ENCODE data around the gene CDHR2. TPM values are rescaled to one million over a fixed set of nuclear protein-coding genes. Genes with fewer than 3 reads are reported as not detected.

CDHR2 gene
- total RNA-seq, 1 donor, result under 0.01 TPM

GRCh38 chr5:176536132-176536901 is 12.8 kb upstream of the CDHR2 start:
- H4K20me1 ChIP-seq (ENCODE audit: insufficient read depth, low read length), result peaks cover 42% of the 10 kb centered on the region
- peak overlapping the region; percentile 91 for H3K27ac ChIP-seq (ENCODE audit: low read depth, low read length)
- no peaks in the 10 kb centered on the region for H3K9me3 ChIP-seq (ENCODE audit: low read depth, low read length)
- no peak for TF ChIP-seq CTCF (IDR thresholded peaks at IDR 0.05; ENCODE audit: extremely low read depth, low read depth, low read length)
- peaks cover 4% of the 10 kb centered on the region for H3K36me3 ChIP-seq (ENCODE audit: insufficient read depth, low read length)
- peak overlapping the region; percentile 89 for H3K4me3 ChIP-seq (ENCODE audit: insufficient read depth, low read length)
- DNase-seq (ENCODE audit: insufficient read length, low spot score, missing footprints), result peak; percentile 97
- peaks cover 47% of the 10 kb centered on the region for H3K79me2 ChIP-seq (ENCODE audit: insufficient read depth, low read length)
- H2AFZ ChIP-seq (ENCODE audit: low read length), result peak overlapping the region; percentile 35
- H3K4me1 ChIP-seq (ENCODE audit: insufficient read depth, low read length), result peaks cover 22% of the 10 kb centered on the region
- no peaks in the 10 kb centered on the region for H3K27me3 ChIP-seq (ENCODE audit: insufficient read depth, low read length)
- H3K4me2 ChIP-seq (ENCODE audit: insufficient read depth, low read length), result peak overlapping the region; percentile 89

- Histone ChIP-seq H4K20me1 (ENCODE audit: insufficient read depth, low read length) (peaks cover 36% of the 10 kb centered on the region), H3K4me1 (ENCODE audit: insufficient read depth, low read length) (peaks cover 19% of the 10 kb centered on the region), H3K79me2 (ENCODE audit: insufficient read depth, low read length) (peaks cover 43% of the 10 kb centered on the region), H3K4me2 (ENCODE audit: insufficient read depth, low read length) (peak within 1 kb of the TSS; percentile 89), H3K27ac (ENCODE audit: low read depth, low read length) (peak within 1 kb of the TSS; percentile 91), H2AFZ (ENCODE audit: low read length) (peak within 1 kb of the TSS; percentile 95), H3K36me3 (ENCODE audit: insufficient read depth, low read length) (no peaks in the 10 kb centered on the region), H3K9me3 (ENCODE audit: low read depth, low read length) (no peaks in the 10 kb centered on the region), H3K4me3 (ENCODE audit: insufficient read depth, low read length) (peak within 1 kb of the TSS; percentile 89), H3K27me3 (ENCODE audit: insufficient read depth, low read length) (peaks cover under 1% of the 10 kb centered on the region)
- peak; percentile 100 for DNase-seq (ENCODE audit: insufficient read length, low spot score, missing footprints)
- TF ChIP-seq CTCF (IDR thresholded peaks at IDR 0.05; ENCODE audit: extremely low read depth, low read depth, low read length), result no peak
Measured at GRCh38 chr5:176536902-176537553, 12.1 kb upstream of the CDHR2 start, which contains the start of gene RNF44. Gene RNF44 (minus strand): TSS chr5:176537402. CDS start chr5:176532472, 4,930 bp downstream.

GRCh38 chr5:176537554-176538229 is 11.4 kb upstream of the CDHR2 start:
- Histone ChIP-seq H3K4me1 (ENCODE audit: insufficient read depth, low read length) (peaks cover 19% of the 10 kb centered on the region), H3K79me2 (ENCODE audit: insufficient read depth, low read length) (peaks cover 41% of the 10 kb centered on the region)
- no peak for TF ChIP-seq CTCF (IDR thresholded peaks at IDR 0.05; ENCODE audit: extremely low read depth, low read depth, low read length)

More at GRCh38 chr5:176537554-176538229, 11.4 kb upstream of the CDHR2 start:
- Histone ChIP-seq H3K27ac (ENCODE audit: low read depth, low read length) (peak overlapping the region; percentile 91), H3K4me3 (ENCODE audit: insufficient read depth, low read length) (peak overlapping the region; percentile 89), H2AFZ (ENCODE audit: low read length) (peak overlapping the region; percentile 95), H3K36me3 (ENCODE audit: insufficient read depth, low read length) (no peaks in the 10 kb centered on the region), H3K27me3 (ENCODE audit: insufficient read depth, low read length) (peaks cover 7% of the 10 kb centered on the region), H3K4me2 (ENCODE audit: insufficient read depth, low read length) (peak overlapping the region; percentile 89), H4K20me1 (ENCODE audit: insufficient read depth, low read length) (peaks cover 34% of the 10 kb centered on the region), H3K9me3 (ENCODE audit: low read depth, low read length) (no peaks in the 10 kb centered on the region)
- DNase-seq (ENCODE audit: insufficient read length, low spot score, missing footprints), result peak; percentile 99

All from osteoblast (primary cell).